ENCODE results near the gene MEX3A. TPM values are rescaled to one million over a fixed set of nuclear protein-coding genes. Genes with fewer than 3 reads are reported as not detected.
A peak's percentile ranks its signal among the peaks of the same experiment; 100 is the strongest.

MEX3A gene
- total RNA-seq, 1 experiment from 2014 or later = 68.0 TPM

DNA sequence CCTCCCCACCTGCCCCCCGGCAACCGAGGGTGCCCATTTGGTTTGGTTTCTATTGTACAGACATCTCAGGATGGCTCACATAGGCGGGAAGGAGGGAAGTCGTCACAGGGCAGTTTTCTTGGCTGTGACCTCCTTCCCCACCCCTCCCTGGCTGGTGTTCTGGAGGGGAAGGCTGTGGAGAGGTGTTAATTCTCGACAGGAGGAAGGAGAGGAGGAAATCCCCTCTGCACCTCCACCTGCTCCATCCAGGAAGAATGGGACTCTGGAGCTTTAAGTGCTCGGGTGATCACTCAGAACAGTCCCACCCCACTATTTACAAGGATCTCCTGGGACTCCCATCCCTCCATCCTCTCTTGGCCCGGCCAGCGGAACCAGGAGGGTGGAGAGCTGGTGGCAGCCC is 7.6 kb downstream of the MEX3A start:
- H3T11ph ChIP-seq (ENCODE audit: low read length) = no peak overlapping the region

More for the DNA sequence above, 7.6 kb downstream of the MEX3A start:
- H3K56ac ChIP-seq (ENCODE audit: insufficient read length, low read depth, low read length) = no peak overlapping the region
- no peak overlapping the region for H2BK5ac ChIP-seq (ENCODE audit: insufficient read length, low read length)
- H3K79me1 ChIP-seq (ENCODE audit: insufficient read depth, low read depth, low read length, poor library complexity, severe bottlenecking) = no peaks in the 10 kb centered on the region
- no peak overlapping the region for H4K91ac ChIP-seq (ENCODE audit: insufficient read length, low read depth, low read length)
- H2BK12ac ChIP-seq (ENCODE audit: insufficient read length, low read depth, low read length) = no peak overlapping the region
- Mint-ChIP-seq H3K27ac (peak overlapping the region in 2 of 3 experiments; percentile 21 to 95; a peak in 5 of 7 replicates), H3K4me1 (peaks cover 79 to 92% of the 10 kb centered on the region in 2 experiments), H3K9me3 (no peaks in the 10 kb centered on the region), H3K4me3 (peak overlapping the region in 1 of 2 experiments; percentile 44; a peak in 3 of 5 replicates), H3K27me3 (ENCODE audit: low read depth) (no peaks in the 10 kb centered on the region), H3K36me3 (ENCODE audit: insufficient read depth in 1 of 3, low read depth in 3 of 3) (peaks cover 13 to 64% (median 62%) of the 10 kb centered on the region in 3 experiments; a peak in 6 of 7 replicates)
- TF ChIP-seq, protein P1, sequence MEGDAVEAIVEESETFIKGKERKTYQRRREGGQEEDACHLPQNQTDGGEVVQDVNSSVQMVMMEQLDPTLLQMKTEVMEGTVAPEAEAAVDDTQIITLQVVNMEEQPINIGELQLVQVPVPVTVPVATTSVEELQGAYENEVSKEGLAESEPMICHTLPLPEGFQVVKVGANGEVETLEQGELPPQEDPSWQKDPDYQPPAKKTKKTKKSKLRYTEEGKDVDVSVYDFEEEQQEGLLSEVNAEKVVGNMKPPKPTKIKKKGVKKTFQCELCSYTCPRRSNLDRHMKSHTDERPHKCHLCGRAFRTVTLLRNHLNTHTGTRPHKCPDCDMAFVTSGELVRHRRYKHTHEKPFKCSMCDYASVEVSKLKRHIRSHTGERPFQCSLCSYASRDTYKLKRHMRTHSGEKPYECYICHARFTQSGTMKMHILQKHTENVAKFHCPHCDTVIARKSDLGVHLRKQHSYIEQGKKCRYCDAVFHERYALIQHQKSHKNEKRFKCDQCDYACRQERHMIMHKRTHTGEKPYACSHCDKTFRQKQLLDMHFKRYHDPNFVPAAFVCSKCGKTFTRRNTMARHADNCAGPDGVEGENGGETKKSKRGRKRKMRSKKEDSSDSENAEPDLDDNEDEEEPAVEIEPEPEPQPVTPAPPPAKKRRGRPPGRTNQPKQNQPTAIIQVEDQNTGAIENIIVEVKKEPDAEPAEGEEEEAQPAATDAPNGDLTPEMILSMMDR (conservative IDR thresholded peaks at IDR 0.05) = no peak
- H3K4me2 ChIP-seq (ENCODE audit: insufficient read depth, insufficient read length, low read length) = no peak overlapping the region
- no peaks in the 10 kb centered on the region for H3K9me3 ChIP-seq (ENCODE audit: control insufficient read depth, low read depth, low read length)
- no peak overlapping the region for H3K4ac ChIP-seq (ENCODE audit: low read depth, low read length)
- no peak overlapping the region for H4K8ac ChIP-seq (replicated peaks; ENCODE audit: insufficient read length, low read depth, low read length)
- no peak overlapping the region for H2BK20ac ChIP-seq (ENCODE audit: low read depth, low read length, poor library complexity, severe bottlenecking)
- no peak overlapping the region for H3K14ac ChIP-seq (ENCODE audit: insufficient read depth, low read length)
- H3K79me2 ChIP-seq (ENCODE audit: insufficient read depth, low read length) = peaks cover 11% of the 10 kb centered on the region; the same call in 1 of the 2 replicates
- peak; percentile 38 for DNase-seq
- H2AK5ac ChIP-seq (ENCODE audit: insufficient read length, low read length) = no peak overlapping the region
- no peak overlapping the region for H3K23ac ChIP-seq (ENCODE audit: insufficient read length, low read depth, low read length)
- H4K20me1 ChIP-seq (ENCODE audit: control insufficient read depth, insufficient read depth, insufficient read length) = no peaks in the 10 kb centered on the region
- peaks cover 30% of the 10 kb centered on the region for H3K4me1 ChIP-seq (ENCODE audit: insufficient read depth, low read length)
- H2BK120ac ChIP-seq (ENCODE audit: low read depth, low read length, poor library complexity, severe bottlenecking) = no peak overlapping the region
- no peaks in the 10 kb centered on the region for H3K23me2 ChIP-seq (ENCODE audit: insufficient read length, low read depth, low read length, poor library complexity, severe bottlenecking)
- WGBS (ENCODE audit: extremely low coverage, insufficient read length, low lambda C conversion rate) = no CpG with 5 or more reads among the region's 8 CpGs
- H3K27me3 ChIP-seq (ENCODE audit: insufficient read depth, low read length) = no peaks in the 10 kb centered on the region
- no peak overlapping the region for H3K27ac ChIP-seq (ENCODE audit: insufficient read length, low read depth, low read length)
- no peak overlapping the region for H2BK15ac ChIP-seq (ENCODE audit: low read depth, low read length)
- no peak overlapping the region for H4K5ac ChIP-seq (ENCODE audit: insufficient read length, low read depth, low read length)
- no peak overlapping the region for H3K18ac ChIP-seq (ENCODE audit: insufficient read length, low read depth, low read length)
- H3K9ac ChIP-seq (ENCODE audit: extremely low read depth, insufficient read length, low read length) = no peak overlapping the region
- no peak overlapping the region for H2AFZ ChIP-seq (ENCODE audit: low read length)

Data from H9 (cell line).